NCI-H345 (cell line): ENCODE measurements around the gene GTF2IRD1.
A peak's percentile ranks its signal among the peaks of the same experiment; 100 is the strongest.
"Not testable (repeated sequence)": the region's sequence is repeated elsewhere in the genome, so short reads cannot be mapped to it uniquely, and the experiment has no call there.

Experiments
- DNase-seq: peaks from one replicate; lab custom pipeline; 2025; lab: John Stamatoyannopoulos, UW

GTF2IRD1 gene

DNA sequence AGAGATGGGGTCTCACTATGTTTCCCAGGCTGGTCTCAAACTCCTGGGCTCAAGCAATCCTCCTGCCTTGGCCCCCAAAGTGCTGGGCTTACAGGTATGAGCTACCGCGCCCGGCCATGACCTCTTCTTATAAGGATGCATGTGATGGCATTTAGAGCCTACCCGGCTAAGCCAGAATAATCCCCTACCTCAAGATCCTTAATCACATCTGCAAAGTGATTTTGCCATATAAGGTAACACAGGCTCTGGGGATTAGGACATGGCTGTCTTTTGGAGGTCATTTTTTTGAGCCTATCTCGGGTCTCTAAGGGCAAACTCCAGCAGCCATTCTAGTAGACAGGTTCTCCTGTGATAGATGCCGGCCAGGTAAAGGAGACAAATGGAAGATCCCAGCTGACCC lies 39.6 kb downstream of the GTF2IRD1 start:
- DNase-seq: no peak

DNA sequence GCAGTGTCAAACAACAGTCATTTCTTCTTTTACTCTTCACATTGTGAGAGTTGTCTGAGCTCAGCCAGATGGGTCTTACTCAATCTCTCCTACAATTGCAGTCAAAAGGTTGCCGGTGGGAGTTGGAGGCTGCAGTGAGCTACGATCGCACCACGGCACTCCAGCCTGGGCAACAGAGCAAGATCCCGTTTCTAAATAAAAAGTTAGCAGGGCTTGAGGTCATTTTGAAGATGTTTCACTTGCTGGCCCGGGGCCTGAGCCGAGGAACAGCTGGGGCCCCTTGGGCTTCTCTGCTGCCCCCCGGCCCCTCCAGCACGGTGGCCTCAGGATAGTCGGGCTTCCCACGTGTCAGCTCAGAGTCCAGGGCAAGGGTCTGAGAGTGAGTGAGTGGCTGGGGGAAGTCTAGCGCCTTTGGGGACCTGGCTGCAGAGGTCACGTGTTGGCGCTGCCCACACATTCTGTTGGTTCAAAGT lies 40.4 kb downstream of the GTF2IRD1 start:
- DNase-seq: no peak

DNA sequence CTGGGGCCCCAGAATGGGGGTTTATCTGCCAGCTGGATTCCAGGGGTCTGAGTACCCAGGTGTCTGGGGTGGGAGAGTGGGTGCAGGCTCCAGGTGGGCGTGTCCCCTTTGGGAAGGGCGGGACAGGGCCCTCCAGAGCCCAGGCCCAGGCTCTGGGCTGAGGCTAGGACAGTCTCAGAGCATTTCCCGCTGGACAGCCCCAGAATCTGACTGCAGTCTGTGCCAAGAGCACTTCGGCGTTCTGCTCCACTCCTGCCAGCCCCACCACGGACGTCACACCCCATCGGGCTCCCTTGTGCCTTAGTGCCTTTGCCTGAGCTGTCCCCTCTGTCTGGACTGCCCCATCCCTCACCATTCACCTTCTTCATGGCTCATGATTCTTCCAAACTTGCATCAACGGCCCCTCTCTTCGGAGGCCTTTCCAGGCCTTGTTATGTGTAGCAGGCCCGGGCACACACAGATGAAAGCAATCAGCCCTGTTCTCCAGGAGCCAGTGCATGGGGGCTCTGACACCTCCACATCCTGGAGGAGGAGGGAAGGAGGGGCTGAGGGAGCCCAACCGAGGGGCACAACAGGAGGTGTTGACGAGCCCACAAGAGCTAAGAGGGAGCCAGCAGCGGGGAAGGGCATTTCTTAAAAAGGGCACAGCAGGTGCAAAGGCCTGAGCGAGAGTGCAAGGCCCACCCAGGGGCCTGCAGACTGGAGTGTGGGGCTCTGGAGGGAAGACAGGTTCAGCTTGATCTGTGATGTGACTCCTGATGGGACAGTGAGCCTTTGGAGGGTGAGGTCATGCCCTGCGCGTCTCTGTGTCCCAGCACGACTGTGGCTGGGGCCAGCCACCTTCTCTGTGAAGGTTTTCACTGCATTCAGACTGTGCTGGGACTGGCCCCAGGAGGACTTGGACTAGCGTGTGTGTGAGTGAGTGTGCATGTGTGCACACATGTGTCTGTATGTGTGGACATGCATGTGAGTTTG lies 41.7 kb downstream of the GTF2IRD1 start:
- DNase-seq: no peak

DNA sequence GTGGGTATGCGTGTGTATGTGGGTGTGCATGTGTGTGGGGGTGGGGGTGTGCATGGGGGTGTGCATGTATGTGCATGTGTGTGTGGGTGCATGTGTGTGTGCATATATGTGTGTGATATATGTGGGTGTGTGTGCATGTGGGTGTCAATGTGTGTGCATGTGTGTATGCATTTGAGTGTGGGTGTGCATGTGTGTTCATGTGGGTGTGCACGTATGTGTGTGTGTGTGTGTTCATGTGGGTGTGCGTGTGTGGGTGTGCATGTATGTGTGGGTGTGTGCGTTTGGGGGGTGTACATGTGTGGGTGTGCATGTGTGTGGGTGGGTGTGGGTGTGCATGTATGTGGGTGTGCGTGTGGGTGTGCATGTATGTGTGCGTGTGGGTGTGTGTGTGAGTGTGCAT lies 42.6 kb downstream of the GTF2IRD1 start:
- no peak for DNase-seq

DNA sequence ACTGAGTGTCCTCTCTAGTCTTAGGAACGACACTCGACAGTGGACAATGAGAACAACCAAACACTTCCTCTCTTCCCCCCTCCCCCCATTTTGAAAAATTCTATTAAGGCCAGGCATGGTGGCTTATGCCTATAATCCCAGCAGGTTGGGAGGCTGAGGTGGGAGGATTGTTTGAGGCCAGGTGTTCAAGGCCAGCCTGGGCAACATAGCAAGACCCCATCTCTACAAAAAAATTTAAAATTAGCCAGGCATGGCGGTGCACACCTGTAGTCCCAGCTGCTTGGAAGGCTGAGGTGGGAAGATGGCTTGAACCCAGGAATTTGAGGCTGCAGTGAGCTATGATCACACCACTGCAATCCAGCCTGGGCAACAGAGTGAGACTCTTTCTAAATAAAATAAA lies 43.1 kb downstream of the GTF2IRD1 start:
- not testable (repeated sequence) for DNase-seq

DNA sequence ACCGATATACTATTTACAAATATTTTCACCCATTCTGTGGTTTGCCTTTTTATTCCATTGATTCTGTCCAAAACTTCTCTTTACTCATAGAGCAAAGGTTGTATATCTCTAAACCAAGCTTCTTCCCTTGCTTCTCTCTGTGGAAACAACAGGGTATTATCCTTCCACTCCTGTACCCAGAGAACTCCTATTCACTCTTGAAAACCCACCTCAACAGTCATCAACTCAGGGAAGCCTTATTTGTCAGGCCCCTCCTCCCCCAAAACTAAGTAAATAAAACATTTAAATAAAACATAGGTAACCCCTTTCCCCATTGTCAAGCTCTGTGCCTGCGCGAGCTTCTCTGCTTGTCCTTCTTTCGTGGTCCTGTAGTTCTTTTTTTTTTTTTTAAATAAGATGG lies 44.6 kb downstream of the GTF2IRD1 start:
- no peak for DNase-seq

DNA sequence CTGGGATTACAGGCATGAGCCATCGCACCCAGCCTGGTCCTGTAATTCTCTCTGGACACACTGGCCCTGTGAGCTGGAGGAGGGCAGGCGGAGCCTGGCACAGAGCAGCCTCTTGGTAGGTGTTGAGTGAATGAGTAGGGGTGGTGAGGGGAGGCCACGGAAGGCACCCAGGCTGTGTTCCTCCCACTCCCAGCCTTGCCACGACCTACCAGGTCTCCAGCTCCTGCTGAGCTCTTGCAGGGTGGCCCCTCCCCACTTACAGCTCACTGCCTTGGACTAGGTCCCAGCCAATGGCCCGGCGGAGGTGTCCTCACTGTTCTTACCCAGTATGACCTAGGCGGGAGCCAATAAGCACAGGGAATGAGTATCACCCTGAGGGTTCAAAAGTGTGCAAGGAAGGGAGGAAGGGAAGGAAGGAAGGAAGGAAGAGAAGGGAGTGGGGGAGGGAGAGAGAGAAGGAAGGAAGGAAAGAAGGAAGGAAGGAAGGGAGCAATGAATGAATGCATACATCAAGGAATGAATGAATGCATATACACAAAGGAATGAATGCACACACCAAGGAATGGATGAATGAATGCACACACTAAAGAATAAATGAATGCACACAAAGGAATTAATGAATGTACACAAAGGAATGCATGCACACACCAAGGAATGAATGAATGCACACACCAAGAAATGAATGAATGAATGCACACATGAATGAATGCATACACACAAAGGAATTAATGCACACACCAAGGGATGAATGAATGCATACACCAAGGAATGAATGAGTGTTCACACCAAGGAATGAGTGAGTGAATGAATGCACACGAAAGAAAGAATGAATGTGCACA lies 45.5 kb downstream of the GTF2IRD1 start:
- no peak for DNase-seq

DNA sequence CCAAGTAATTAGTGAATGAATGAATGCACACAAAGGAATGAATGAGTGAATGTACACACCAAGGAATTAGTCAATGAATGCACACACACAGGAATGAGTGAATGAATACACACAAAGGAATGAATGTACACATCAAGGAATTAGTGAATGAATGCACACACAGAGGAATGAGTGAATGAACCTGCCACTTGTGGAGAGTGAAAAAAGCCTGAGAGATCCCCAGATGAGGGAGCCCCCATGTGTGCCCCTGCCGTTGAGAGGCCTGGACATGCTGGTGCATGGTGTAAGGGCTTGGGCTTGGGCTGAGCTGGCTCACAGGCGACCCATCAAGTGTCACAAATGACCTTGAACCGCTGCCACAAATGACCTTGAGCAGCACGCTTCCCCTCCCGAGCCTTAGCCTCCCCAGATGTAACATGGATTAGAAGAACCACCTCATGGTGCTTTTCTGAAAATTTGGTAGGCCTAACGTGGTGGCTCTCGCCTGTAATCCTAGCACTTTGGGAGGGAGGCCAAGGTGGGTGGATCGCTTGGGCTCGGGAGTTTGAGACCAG lies 46.2 kb downstream of the GTF2IRD1 start:
- no peak for DNase-seq

DNA sequence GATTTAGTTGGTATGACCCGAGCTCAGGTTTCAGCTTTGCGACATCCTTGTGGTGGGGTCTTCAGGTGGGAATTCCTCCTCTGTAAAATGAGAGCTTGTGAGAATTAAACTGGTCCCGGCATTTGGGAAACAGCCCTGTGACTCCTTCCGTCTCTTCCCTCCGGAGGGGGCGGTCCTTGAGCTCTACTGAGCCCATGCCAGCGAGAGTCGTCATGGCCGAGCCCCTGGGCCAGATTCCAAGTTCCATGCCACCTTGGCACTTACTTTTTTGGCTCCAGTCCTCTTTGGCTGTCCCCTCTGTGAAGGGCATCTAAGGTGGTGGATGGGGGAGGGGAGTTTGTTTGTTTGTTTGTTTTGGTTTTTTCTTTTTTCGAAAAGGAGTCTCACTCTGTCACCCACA lies 47.6 kb downstream of the GTF2IRD1 start:
- no peak for DNase-seq

DNA sequence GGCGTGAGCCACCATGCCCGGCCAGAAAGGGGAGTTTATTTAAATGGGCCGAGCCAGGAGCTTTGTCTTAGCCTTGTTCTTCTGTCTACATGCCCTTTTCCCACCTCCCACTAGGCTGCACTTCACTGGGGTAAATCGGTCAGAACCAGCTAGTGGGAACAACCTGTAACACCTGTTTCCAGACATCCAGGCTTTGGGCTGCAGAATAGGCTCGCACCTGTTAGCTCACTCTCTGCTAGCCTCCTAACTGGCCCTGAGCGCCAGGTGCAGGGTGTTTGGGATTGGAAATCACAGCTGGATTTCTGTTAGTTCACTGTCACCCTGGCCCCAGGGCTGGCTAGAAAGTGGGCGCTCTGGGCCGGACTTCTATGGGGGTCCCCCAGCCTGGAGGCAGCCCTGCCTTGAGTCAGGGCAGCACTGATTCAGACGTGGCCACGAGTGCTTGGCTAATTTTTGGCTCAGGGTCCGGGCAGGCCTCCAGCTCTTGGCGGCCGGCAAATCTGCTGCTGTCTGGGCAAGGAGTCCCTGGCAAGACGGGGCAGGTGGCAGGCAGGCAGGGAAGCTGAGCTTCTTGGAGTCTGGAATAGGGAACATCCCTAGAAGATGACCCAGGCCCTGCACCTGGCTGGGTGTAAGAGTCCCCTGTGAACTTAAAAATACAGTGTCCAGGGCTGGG lies 48.6 kb downstream of the GTF2IRD1 start:
- DNase-seq: peak; percentile 78

DNA sequence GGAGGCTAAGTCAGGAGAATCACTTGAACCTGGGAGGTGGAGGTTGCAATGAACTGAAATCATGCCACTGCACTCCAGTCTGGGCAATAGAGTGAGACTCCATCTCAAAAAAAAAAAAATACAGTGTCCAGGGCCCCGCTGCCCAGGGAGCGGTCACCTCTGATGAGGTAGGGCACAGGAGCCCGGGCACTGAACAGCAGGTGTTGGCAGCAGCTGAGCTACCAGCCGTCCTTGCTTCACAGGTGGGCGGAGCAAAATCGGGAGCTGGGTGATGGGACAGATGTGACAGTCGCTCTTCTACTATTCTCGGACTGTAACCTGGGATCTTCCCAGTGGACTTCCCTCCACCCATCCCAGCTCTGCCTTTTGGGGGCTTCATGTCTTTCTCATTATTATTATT lies 49.4 kb downstream of the GTF2IRD1 start:
- DNase-seq: no peak

DNA sequence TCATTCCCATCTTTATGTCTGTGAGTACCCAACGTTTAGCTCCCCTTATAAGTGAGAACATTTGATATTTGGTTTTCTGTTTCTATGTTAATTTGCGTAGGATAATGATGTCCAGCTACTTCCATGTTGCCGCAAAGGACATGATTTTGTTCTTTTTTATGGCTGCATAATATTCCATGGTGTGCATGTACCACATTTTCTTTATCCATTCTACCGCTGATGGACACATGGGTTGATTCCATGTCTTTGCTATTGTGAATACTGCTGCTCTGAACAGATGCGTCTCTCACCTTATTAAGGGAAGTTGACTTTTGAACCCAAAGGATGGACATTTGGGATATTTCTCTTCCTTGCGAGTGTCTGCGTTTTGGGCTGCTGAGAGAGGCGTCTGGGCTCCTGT lies 50.2 kb downstream of the GTF2IRD1 start:
- no peak for DNase-seq

DNA sequence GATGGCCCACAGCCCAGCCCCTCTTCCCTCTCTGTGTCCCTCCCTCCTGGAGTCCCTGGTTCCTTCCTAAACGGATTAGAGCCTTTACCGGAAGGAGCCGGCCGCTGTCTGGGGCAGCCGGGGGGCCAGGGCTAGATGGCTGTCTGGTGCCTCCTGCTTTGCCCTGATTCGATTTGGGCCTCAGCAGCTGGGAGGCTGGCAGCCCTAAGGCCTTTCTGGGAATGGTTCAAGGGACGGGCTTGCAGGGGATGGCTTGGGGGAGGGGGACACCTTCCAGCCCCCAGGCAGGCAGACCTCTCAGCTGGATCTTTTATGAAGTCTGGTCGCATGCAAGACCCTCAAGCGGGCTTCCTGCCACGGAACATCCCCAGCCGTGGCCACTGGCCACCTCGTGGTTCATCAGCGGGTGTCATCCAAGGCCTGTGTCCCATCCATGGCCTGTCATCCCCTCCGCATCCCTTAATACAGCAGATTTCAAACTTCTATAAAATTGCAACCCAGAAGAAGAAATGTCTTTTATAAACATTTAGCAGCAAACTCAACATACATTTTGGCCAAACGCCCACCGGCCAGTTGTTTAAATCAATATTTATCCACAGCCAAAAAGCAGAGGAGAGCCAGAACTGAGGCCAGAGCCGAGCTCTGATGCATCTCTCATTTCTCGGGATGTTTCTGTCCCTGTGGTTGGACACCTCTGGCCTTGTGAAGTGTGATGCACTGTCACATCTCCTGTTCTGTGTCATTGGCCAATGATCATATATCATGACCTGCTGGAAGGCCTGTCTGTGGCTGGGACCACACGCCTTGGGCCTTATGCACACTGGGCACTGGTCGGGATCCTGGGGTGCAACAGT lies 52.0 kb downstream of the GTF2IRD1 start:
- DNase-seq: no peak

DNA sequence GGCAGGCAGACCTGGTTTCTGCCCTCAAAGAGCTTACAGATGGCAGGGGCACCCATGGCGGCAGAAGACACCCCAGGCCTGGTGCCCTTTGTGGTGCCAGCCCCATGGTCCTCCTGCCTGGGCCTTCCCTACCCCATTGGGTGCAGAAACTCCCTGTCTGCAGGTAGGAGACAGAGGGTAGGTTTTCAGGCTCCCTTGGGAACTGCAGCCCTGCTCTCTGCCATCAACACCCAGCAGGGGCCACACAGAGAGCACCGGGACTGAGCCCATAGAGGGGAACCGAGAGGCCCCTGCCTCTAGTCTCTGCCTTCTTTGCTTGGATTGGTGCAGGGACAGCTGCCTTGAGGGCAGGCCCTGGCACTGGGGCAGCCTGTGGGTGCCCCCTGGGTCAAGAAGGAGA lies 52.6 kb downstream of the GTF2IRD1 start:
- no peak for DNase-seq

DNA sequence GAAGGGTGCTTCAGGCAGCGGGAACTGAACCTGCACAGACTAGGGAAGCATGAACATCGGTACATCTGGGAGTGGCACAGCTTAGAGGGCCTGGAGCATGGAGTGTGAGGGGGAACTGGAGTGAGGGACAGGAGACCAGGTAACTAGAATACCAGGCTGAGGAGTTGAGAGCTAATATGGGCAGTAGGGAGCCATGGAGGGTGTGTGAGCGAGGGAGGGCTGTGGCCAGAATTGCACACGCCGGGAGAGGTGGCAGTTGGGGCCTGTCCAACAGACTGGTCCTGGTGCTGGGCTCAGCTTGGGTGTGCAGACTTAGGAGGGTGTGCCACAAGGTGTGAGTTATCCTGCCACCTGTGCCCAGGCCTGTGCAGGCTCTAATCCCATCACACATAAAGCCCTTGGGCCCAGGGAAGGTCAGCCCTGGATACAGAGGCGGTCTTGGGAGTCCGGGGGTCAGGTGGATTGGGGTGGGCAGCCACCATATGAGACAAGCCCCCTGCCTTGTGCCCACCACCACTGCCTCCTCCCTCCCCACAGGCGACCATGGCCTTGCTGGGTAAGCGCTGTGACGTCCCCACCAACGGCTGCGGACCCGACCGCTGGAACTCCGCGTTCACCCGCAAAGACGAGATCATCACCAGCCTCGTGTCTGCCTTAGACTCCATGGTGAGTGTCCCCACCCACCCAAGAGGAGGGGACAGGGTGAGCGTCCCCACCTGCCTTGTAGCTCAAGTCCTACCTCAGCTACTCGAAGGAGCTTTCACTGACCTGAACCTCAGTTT lies 54.0 kb downstream of the GTF2IRD1 start:
- no peak for DNase-seq

DNA sequence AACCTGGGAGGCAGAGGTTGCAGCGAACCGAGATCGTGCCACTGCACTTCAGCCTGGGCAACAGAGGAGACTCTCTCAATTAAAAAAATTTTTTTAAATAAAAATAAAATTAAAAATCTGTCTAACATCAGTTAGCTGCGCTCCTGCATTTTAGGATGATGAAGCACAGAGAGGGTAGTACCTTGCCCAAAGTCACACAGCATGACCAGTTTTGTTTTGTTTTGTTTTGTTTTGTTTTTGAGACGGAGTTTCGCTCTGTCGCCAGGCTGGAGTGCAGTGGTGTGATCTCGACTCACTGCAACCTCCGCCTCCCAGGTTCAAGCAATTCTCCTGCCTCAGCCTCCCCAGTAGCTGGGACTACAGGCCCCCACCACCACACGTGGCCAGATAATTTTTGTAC lies 55.7 kb downstream of the GTF2IRD1 start:
- DNase-seq: not testable (repeated sequence)

DNA sequence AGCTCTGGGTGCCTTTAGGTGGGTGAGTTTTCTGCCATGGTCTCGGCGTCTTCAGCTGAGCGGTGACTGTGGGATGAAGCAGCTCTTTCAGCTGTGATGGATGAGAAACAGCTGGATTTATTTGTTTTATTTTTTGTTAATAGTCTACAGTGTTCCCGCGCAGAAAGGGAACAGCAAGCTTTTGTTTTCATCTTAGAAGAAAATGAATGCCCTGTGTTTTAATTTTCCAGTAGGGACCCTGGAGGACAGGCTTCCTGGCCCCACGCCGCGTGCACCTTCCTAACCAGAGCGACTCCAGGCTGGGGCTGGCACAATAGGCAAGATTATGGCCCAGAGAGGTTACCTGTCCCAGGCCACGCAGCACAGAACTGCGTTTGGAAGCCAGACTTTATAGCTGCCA lies 57.6 kb downstream of the GTF2IRD1 start:
- DNase-seq: no peak

DNA sequence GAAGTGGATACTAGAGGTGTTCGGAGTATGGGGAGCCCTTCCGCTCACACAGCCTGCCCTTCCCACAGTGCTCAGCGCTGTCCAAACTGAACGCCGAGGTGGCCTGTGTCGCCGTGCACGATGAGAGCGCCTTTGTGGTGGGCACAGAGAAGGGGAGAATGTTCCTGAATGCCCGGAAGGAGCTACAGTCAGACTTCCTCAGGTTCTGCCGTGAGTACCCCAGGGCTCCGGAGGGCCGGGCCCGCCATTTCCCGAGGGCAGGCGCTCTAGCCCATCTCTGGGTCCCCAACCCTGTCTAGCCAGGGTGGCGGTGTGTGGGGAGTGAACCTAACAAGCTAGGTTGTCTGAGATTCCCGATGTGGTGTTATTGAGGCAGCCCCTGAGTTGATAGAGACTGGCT lies 59.1 kb downstream of the GTF2IRD1 start:
- DNase-seq: no peak

DNA sequence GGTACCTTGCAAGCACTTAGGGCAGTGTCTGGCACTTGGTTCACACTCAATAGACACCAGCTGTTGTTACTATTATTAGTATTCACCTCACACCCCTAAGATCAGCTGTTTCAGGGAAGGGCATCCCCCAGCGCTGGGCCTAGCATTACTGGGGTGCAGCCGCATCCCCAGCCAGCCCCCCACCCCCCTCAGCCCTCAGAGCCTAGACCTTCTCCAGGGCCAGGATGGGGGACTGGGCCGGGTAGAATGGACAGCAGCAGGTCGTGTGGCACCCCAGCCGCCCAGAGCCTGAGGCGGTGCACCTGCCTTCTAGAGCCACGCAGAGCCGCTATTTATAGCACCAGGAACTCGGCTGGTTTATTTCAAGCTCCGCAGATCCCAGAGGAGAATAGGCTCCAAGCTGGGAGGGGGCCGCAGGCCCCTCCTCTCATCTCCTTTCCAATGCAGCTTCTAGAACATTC lies 60.5 kb downstream of the GTF2IRD1 start:
- DNase-seq: peak; percentile 91

DNA sequence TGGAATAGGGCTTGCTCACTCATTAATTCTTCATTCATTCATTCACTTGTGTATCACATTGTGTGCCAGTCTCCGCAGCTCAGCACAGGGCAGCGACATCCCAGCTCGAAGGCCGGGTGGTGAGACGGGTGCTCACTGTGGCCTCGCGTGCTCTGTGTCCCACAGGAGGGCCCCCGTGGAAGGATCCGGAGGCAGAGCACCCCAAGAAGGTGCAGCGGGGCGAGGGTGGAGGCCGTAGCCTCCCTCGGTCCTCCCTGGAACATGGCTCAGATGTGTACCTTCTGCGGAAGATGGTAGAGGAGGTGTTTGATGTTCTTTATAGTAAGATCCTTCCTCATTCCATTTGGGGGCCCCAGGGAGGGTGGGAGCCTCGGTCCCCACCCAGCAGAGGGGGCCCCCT lies 61.6 kb downstream of the GTF2IRD1 start:
- no peak for DNase-seq
